Muscle layer of duodenum (tissue), 2 donors: ENCODE data around the gene METAP2.
"Not testable (repeated sequence)": the region's sequence is repeated elsewhere in the genome, so short reads cannot be mapped to it uniquely, and the experiment has no call there.

Experiments used
- H3K27ac ChIP-seq: one replicate; pipeline ENCODE4 v1.7.0; 2013; ENCODE audit warnings: mild to moderate bottlenecking, low read length
- H3K27me3 ChIP-seq: one replicate; pipeline ENCODE4 v1.7.0; 2013; ENCODE audit warnings: low read depth, mild to moderate bottlenecking, control low read depth, low read length
- H3K36me3 ChIP-seq, 2 donors: one replicate each; pipeline ENCODE4 v1.7.0; 2013; ENCODE audit warnings: low read length in 2 of 2, control low read depth in 1 of 2, mild to moderate bottlenecking in 1 of 2; ENCODE audit not compliant: insufficient read depth in 2 of 2, control insufficient read depth in 1 of 2
- H3K4me1 ChIP-seq, 2 donors: one replicate each; pipeline ENCODE4 v1.7.0; 2013; ENCODE audit warnings: low read length in 2 of 2, mild to moderate bottlenecking in 2 of 2, control low read depth in 1 of 2, moderate library complexity in 1 of 2; ENCODE audit not compliant: insufficient read depth in 2 of 2, control insufficient read depth in 1 of 2
- H3K4me3 ChIP-seq, 2 donors: one replicate each; pipeline ENCODE4 v1.7.0; 2013; ENCODE audit warnings: low read length in 2 of 2, low read depth in 1 of 2, mild to moderate bottlenecking in 1 of 2
- H3K9me3 ChIP-seq, 2 donors: one replicate each; pipeline ENCODE4 v1.7.0; 2013; ENCODE audit warnings: low read length in 2 of 2, control low read depth in 1 of 2, mild to moderate bottlenecking in 1 of 2; ENCODE audit not compliant: control insufficient read depth in 1 of 2
- donor health status: healthy.

METAP2 gene

DNA sequence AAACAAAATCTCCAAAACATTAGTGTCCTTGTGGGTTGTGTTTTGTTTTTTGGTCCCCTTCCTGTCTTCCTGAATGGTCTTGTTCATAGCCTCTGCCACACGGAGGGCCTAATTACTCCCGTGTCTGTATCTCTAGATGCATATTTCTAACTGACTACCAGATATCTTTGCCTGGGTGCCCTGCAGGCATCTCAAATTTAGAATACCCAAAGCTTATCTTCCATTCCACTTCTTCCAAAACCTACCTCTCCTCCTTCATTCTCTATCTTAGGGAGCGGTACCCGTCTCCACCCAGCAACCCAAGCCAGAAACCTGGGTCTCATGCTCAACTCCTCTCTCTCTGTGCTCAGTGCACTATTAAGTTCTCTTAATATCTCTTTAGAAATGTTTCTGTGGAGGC lies 10.9 kb upstream of the METAP2 start:
- H3K36me3 ChIP-seq: no peaks in the 10 kb centered on the region
- no peaks in the 10 kb centered on the region for H3K27me3 ChIP-seq
- no peaks in the 10 kb centered on the region for H3K4me1 ChIP-seq
- H3K27ac ChIP-seq: no peak overlapping the region
- H3K4me3 ChIP-seq: no peak overlapping the region
- H3K9me3 ChIP-seq: peaks cover 0 to 1% of the 10 kb centered on the region in 2 donors

DNA sequence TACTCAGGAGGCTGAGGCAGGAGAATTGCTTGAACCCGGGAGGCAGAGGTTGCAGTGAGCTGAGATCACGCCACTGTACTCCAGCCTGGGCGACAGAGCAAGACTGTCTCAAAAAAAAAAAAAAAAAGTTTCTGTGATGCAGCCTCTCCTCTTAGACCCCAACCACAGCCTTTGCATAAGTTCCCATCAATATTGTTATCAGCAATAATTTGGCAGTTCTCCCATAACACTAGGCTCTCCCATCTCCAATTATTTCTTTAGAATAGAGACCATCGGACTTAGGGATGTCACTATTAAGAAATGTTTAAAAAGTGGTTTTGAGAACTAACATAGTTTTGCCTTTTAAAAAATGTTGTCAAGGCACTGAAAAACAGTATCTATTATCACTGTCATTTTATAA lies 10.2 kb upstream of the METAP2 start:
- H3K4me3 ChIP-seq, H3K4me1 ChIP-seq, H3K36me3 ChIP-seq, H3K9me3 ChIP-seq, H3K27ac ChIP-seq, H3K27me3 ChIP-seq: not testable (repeated sequence)

DNA sequence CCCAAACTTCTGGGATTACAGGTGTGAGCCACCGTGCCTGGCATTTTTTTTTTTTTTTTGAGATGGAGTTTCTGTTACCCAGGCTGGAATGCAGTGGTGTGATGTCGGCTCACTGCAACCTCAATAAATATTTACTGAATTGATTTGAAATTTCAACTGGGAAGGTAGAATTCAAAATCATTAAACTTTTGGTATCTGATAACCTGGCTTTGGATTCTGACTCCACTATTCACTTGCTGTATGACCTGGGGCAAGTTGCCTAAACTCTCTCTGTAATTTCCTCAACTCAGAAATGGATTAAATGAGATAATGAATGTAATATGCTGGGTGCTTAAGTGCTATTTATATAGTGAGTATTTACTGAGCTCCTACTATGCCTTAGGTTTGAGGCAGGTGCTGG lies 8.7 kb upstream of the METAP2 start:
- H3K36me3 ChIP-seq: no peaks in the 10 kb centered on the region
- no peaks in the 10 kb centered on the region for H3K9me3 ChIP-seq
- no peaks in the 10 kb centered on the region for H3K27me3 ChIP-seq
- no peak overlapping the region for H3K4me3 ChIP-seq
- H3K27ac ChIP-seq: no peak overlapping the region
- no peaks in the 10 kb centered on the region for H3K4me1 ChIP-seq

DNA sequence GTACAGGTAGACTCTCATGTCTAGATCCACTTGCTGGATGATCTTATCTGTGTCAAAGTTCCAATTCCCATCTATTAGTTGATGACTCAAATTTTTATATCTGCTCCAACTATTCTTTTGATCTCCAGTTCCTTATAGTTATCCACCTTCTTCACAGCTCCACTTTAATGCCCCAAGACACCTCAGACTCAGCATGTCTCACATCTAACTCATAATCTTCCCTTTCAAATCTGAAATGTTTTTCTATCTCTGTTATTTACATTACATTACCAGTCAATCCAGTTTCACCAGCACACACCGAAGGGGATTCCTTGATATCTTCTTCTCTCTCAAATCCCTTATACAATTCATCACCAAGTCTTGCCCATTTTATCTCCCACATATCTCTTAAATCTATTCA lies 3.7 kb upstream of the METAP2 start:
- Histone ChIP-seq H3K27me3 (no peaks in the 10 kb centered on the region), H3K27ac (no peak overlapping the region), H3K9me3 (no peaks in the 10 kb centered on the region), H3K36me3 (peaks cover 0 to 5% of the 10 kb centered on the region in 2 donors), H3K4me1 (peaks cover 3 to 9% of the 10 kb centered on the region in 2 donors), H3K4me3 (no peak overlapping the region)

DNA sequence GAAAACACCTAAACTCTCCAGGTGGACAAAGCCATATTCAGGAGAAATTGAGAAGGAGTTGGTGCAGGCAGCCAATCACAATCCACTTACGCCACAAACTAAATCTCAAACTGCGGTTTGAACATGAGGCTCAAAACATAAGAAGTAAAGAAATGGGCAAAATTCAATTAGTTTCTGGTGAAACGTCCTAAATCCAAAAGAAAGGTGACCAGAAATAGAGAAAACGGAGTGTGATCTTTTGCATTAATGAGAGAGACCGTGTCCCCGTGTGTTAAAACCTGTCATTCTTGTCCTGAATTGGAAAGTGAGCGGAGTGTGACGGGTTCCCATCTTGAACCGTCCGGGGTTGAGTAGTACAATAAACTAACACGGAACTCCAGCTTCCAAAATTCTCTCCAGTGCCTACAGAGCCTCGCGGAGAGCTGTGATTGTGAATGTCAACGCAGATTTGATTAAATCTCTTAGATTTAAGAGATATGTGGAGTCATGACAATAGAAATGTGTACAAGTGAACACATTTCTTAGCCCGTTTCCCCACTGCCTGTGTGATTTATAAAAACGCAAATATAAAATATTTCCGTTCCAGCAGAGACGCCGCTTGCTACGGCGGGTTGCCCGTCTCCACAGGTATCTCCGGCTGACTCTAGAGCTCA lies 595 bp upstream of the METAP2 start:
- Histone ChIP-seq H3K27ac (peak overlapping the region; percentile 100), H3K4me1 (peaks cover 8 to 22% of the 10 kb centered on the region in 2 donors), H3K27me3 (no peaks in the 10 kb centered on the region)

DNA sequence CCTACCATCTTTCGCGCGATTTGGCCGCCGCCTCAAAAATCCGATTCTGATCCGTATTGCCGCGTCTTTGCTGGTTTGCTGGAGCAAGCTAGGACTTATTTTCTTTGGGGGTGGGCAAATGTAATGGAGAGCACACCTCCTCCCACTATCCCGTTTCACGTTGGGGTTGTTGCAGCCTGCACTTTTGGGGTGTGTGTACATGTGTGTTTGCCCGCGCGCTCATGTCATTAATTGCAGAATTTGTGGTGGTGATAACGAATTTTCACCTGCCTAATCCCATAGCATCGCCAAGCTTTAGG lies 657 bp downstream of the METAP2 start:
- Histone ChIP-seq H3K4me1 (peaks cover 8 to 22% of the 10 kb centered on the region in 2 donors), H3K9me3 (no peaks in the 10 kb centered on the region), H3K27me3 (no peaks in the 10 kb centered on the region), H3K27ac (peak overlapping the region; percentile 100), H3K36me3 (peaks cover 18 to 20% of the 10 kb centered on the region in 2 donors), H3K4me3 (peak overlapping the region; percentile 93 to 99)

More for the DNA sequence above, 595 bp upstream of the METAP2 start:
- Histone ChIP-seq H3K36me3 (peaks cover 11 to 14% of the 10 kb centered on the region in 2 donors), H3K4me3 (peak overlapping the region; percentile 93 to 99), H3K9me3 (no peaks in the 10 kb centered on the region)

DNA sequence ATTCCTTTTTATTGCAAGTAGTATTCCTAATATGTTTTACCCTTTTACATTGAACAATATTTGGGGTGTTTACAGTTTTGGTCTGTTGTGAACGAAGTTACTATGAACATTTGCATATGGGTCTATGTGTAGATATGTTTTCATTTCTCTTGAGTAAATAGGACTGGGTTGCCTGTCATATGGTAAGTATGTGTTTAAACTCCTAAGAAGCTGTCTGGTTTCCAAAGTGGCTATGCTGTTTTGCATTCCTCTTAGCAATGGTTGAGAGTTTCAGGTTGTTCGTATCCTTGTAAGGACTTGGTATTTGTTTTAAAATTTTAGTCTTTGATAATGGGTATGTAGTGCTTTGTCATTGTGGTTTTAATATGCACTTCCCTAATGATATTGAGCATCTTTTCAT lies 6.3 kb downstream of the METAP2 start:
- H3K4me1 ChIP-seq: peaks cover 6 to 38% of the 10 kb centered on the region in 2 donors
- no peaks in the 10 kb centered on the region for H3K27me3 ChIP-seq
- peaks cover 22 to 23% of the 10 kb centered on the region in 2 donors for H3K36me3 ChIP-seq
- no peak overlapping the region for H3K4me3 ChIP-seq
- H3K27ac ChIP-seq: no peak overlapping the region
- H3K9me3 ChIP-seq: no peaks in the 10 kb centered on the region

DNA sequence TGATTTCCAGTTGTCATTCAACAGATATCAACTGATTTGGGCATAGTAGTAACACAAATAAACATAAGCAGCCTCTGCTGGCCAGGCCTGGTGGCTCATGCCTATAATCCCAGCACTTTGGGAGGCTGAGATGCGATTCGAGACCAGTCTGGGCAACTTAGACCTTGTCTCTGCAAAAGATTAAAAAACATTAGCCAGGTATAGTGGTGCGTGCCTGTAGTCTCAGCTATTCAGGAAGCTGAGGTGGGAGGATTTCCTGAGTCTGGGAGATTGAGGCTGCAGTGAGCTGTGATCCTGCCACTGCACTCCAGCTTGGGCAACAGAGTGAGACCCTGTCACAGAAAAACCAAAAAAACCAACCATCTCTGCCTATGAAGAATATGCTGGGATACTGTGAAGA lies 7.1 kb downstream of the METAP2 start:
- peaks cover 0 to 30% of the 10 kb centered on the region in 2 donors for H3K4me1 ChIP-seq
- no peak overlapping the region for H3K27ac ChIP-seq

DNA sequence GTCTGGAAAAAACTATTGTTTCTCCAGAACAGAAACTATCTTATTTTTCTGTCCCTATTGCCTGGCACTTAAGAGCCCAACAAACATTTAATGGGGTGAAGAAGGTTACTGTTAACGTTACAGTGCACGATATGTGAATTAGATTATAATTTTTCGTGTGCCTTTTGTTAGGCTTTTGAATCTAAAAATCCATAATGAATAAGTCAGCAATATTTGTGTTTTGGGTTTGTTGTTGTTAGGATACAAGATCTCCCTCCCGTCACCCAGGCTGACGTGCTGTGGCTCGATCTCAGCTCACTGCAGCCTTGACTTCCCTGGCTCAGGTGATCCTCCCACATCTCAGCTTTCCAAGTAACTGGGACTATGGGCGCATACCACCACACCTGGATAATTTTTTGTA lies 7.9 kb downstream of the METAP2 start:
- H3K9me3 ChIP-seq: no peaks in the 10 kb centered on the region
- H3K4me1 ChIP-seq: peaks cover 0 to 24% of the 10 kb centered on the region in 2 donors
- peaks cover 26 to 31% of the 10 kb centered on the region in 2 donors for H3K36me3 ChIP-seq

More for the DNA sequence above, 7.1 kb downstream of the METAP2 start:
- no peaks in the 10 kb centered on the region for H3K9me3 ChIP-seq
- H3K4me3 ChIP-seq: no peak overlapping the region
- H3K36me3 ChIP-seq: peaks cover 22 to 25% of the 10 kb centered on the region in 2 donors
- H3K27me3 ChIP-seq: no peaks in the 10 kb centered on the region

DNA sequence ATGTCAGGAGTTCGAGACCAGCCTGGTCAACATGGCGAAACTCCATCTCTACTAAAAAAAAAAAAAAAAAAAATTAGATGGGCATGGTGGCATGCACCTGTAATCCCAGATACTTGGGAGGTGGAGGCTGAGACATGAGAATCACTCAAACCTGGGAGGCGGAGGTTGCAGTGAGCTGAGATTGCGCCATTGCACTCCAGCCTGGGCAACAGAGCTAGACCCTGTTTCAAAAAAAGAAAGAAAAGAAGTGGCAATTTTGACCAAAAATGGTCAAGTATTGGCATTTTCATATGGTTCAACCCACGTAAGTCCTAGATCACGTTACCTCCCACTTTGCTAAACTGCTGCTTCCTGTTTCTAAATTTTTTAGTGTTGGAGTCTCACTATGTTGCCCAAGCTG lies 8.6 kb downstream of the METAP2 start:
- not testable (repeated sequence) for H3K4me3 ChIP-seq, H3K9me3 ChIP-seq, H3K27ac ChIP-seq, H3K27me3 ChIP-seq
- Histone ChIP-seq H3K4me1 (peaks cover 0 to 24% of the 10 kb centered on the region in 2 donors), H3K36me3 (peaks cover 25 to 27% of the 10 kb centered on the region in 2 donors)

More for the DNA sequence above, 7.9 kb downstream of the METAP2 start:
- Histone ChIP-seq H3K27me3 (no peaks in the 10 kb centered on the region), H3K4me3 (no peak overlapping the region), H3K27ac (no peak overlapping the region)

DNA sequence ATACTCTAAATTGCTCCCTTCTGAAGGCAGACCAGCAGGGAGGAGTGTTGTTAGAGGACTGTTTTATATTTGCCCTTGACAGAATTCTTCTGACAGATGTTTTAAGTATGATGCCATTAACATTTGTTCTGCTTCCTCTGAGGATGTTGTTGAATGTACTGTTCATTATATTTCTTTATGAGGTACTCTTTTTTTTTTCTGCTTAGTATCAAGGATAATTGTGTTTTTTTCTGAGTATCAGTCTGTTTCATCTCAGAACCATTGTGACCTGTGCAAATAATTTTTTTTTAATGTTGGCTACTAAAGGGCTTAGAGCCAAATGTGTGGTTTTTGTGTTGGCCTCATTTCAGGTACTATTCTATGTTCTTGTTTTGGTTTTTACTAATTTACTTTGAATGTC lies 10.6 kb downstream of the METAP2 start:
- H3K27me3 ChIP-seq: no peaks in the 10 kb centered on the region
- no peaks in the 10 kb centered on the region for H3K9me3 ChIP-seq
- no peak overlapping the region for H3K27ac ChIP-seq
- peaks cover 0 to 24% of the 10 kb centered on the region in 2 donors for H3K4me1 ChIP-seq
- H3K36me3 ChIP-seq: peaks cover 11 to 22% of the 10 kb centered on the region in 2 donors
- no peak overlapping the region for H3K4me3 ChIP-seq

DNA sequence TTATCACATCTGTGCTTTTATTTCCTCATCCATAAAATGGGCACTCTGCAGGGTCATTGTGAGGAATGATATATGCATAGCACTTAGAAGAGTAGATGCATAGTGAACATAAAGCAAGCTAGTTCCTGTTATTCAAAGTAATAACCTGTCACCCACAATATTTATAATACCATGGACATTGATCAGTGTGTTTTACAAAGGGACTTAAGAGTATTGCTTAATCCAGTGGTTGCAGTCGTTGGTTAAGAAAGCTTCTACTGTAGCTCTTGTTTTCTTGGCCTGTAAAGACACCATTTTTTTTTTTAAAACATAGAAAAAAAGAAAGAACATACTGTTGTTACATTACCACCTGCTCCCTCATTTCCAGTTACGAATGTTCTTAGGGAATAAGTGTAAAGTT lies 13.1 kb downstream of the METAP2 start:
- peaks cover 12 to 19% of the 10 kb centered on the region in 2 donors for H3K36me3 ChIP-seq
- H3K4me3 ChIP-seq: no peak overlapping the region
- no peak overlapping the region for H3K27ac ChIP-seq

More for the DNA sequence above, 13.1 kb downstream of the METAP2 start:
- Histone ChIP-seq H3K9me3 (no peaks in the 10 kb centered on the region), H3K27me3 (no peaks in the 10 kb centered on the region), H3K4me1 (no peaks in the 10 kb centered on the region)
